Ureter (tissue), 1 donor: ENCODE data around the gene COX8C. TPM values are rescaled to one million over a fixed set of nuclear protein-coding genes. Genes with fewer than 3 reads are reported as not detected.

Source experiments
- DNase-seq: peaks from one replicate; pipeline ENCODE4 v3.0.0-alpha.2; 2020; ENCODE audit warnings: low spot score
- total RNA-seq: library from RNA; stranded (reverse); gene quantifications from one replicate; pipeline ENCODE4 v1.2.4, GENCODE V29; 2023
- donor health status: DM: yes; HTN: yes; CAD: no.

The COX8C gene
- not detected for total RNA-seq

GRCh38 chr14:93346926-93347721, at the start of gene COX8C:
TSS of gene COX8C (plus strand) at chr14:93347182. CDS start at chr14:93347269, 87 bp downstream.
- no peak for DNase-seq

GRCh38 chr14:93299416-93299815, 47.6 kb upstream of the COX8C start:
- no peak for DNase-seq

GRCh38 chr14:93299866-93300265, 47.1 kb upstream of the COX8C start:
- no peak for DNase-seq

- no peak for DNase-seq
Observed at GRCh38 chr14:93301821-93302447, 45.0 kb upstream of the COX8C start.

- DNase-seq: no peak
Observed at GRCh38 chr14:93302688-93303581, 44.0 kb upstream of the COX8C start.

GRCh38 chr14:93303659-93304058, 43.3 kb upstream of the COX8C start:
- no peak for DNase-seq

GRCh38 chr14:93304771-93305170, 42.2 kb upstream of the COX8C start:
- DNase-seq: no peak

GRCh38 chr14:93305725-93306418, 41.1 kb upstream of the COX8C start:
- no peak for DNase-seq

- DNase-seq: no peak
Observed at GRCh38 chr14:93306812-93307211, 40.2 kb upstream of the COX8C start.

- DNase-seq: no peak
Observed at GRCh38 chr14:93308686-93309345, 38.2 kb upstream of the COX8C start.

GRCh38 chr14:93309427-93309966, 37.5 kb upstream of the COX8C start:
- DNase-seq: no peak

GRCh38 chr14:93311082-93311481, 35.9 kb upstream of the COX8C start:
- no peak for DNase-seq

- DNase-seq: no peak
Observed at GRCh38 chr14:93315575-93315974, 31.4 kb upstream of the COX8C start.

- DNase-seq: no peak
Observed at GRCh38 chr14:93316716-93317115, 30.3 kb upstream of the COX8C start.

GRCh38 chr14:93317210-93317874, 29.6 kb upstream of the COX8C start:
- DNase-seq: no peak

- no peak for DNase-seq
Observed at GRCh38 chr14:93317875-93318807, 28.8 kb upstream of the COX8C start.

- DNase-seq: no peak
Observed at GRCh38 chr14:93318927-93319326, 28.1 kb upstream of the COX8C start.

GRCh38 chr14:93319494-93319893, 27.5 kb upstream of the COX8C start:
- DNase-seq: no peak

- no peak for DNase-seq
Observed at GRCh38 chr14:93319958-93320357, 27.0 kb upstream of the COX8C start.
